Measurements from ENCODE around the gene PTPRD.
"Not testable (repeated sequence)": the region's sequence is repeated elsewhere in the genome, so short reads cannot be mapped to it uniquely, and the experiment has no call there.

The PTPRD gene

DNA sequence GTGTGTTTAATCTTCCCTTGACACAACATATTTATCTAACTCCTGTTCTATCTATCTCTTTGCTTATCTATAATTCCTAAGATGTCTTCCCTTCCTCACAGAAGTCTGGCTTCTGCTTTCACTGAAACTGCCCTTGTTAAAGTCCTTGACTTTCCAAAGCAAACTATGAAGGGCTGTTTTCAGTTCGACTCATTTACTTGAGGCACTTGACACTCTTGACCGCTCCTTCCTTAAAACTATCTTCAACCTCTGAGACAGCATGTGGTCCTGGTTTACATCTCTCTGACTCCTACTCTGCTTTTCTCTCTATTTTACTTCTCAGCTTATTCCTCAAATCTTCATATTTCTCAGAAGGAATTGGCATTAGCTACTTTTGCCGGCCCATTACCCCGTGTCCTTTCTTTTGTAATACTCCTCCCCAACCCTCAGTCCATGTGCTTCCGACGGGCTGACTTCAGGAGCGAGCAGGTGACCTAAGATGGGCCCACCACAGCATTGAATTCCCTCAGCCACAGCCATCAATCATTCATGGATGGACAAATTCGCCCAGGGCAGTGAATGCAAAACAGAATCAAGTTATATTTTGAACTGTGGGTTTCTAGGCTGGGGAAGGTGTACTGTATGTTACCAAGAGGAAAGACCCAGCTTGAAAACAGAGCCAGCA is 1089.2 kb downstream of the PTPRD start:
- no peak for DNase-seq (ENCODE audit: low read depth in 2 of 3, low spot score in 1 of 3)

DNA sequence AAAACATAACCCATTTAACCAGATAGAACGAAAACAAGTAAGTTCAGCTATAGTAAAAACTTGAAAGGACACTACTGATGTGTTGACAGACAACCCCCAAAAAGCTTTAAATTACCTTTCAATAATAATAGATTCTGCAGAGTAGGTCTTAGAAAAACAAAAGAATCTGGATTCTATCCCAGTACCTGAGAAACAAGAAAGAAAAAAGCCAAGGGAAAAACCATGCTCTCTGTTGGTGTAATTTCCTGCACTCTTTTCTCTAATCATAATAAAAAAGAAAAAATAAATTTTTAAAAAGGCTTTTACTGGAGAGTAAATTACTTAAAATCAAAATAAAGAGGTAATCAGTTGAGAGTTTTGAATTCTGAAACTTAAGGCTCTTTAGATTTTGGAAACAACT is 1090.4 kb downstream of the PTPRD start:
- no peak for DNase-seq (ENCODE audit: low read depth in 2 of 3, low spot score in 1 of 3)

- no peak for DNase-seq (ENCODE audit: low read depth in 2 of 3, low spot score in 1 of 3)
Observed at GRCh38 chr9:9521033-9521779, 1091.6 kb downstream of the PTPRD start.

GRCh38 chr9:9504869-9505268 is 1107.9 kb downstream of the PTPRD start:
- no peak for DNase-seq (ENCODE audit: low read depth in 2 of 3, low spot score in 1 of 3)

- no peak for DNase-seq (ENCODE audit: low read depth in 2 of 3, low spot score in 1 of 3)
Observed at GRCh38 chr9:9499546-9499945, 1113.3 kb downstream of the PTPRD start.

DNA sequence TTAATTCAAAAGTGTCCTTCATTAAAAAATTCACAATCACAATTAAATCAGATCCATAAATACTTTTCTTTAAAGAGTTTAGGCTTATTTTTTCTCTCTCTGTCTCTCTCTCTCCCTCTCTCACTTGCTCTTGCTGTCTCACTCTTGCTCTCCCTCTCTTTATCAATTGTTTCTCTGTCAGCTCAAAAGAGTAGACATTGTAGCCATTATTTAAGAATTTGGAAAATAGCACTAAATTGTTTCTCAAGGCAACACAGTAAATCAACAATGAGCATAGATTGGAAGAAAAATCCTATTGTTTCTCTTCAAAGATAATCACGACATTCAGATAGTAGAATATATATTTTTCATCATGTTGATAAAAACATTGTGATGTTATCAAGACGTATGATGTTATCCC is 1114.0 kb downstream of the PTPRD start:
- DNase-seq (ENCODE audit: low read depth in 2 of 3, low spot score in 1 of 3), result no peak

DNA sequence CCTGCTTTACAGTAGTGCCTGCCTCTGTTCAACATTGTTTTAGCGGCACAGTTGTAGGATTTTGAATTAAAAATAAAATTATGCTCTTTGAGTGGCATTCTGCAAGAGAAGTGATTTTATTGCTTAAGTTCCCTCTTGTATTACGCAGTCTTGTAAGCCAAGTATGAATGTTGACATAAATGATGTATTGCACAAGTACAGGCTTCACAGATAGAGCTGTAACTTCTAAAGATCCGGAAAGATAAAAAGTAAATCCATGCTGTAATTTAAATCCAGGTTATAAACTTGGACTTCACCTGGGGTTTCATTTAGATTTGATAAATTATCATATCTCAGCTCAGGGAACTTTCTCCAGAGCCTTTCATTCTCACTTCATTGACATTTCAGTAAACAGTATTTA is 1114.7 kb downstream of the PTPRD start:
- DNase-seq (ENCODE audit: low read depth in 2 of 3, low spot score in 1 of 3), result no peak

GRCh38 chr9:9494336-9494735 is 1118.5 kb downstream of the PTPRD start:
- no peak for DNase-seq (ENCODE audit: low read depth in 2 of 3, low spot score in 1 of 3)

- no peak for DNase-seq (ENCODE audit: low read depth in 2 of 3, low spot score in 1 of 3)
Observed at GRCh38 chr9:9492506-9492905, 1120.3 kb downstream of the PTPRD start.

DNA sequence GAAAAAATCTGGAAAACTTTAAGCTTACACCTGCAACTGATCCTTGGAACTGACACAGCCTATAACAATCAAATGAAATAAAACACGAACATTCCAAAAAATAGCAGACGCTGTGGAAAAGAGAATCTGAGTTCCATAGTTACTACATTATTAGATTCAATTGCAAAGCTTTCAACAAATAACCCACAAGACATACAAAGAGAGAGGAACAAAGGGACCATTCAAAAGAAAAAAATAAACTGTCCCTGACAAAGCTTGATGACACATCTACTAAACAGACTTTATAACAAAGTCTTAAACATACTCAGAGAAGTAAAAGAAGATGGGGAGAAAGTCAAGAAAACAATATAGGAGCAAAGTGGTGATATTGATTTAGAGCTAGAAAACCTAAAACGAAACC is 1123.6 kb downstream of the PTPRD start:
- DNase-seq (ENCODE audit: low read depth in 2 of 3, low spot score in 1 of 3), result no peak

DNA sequence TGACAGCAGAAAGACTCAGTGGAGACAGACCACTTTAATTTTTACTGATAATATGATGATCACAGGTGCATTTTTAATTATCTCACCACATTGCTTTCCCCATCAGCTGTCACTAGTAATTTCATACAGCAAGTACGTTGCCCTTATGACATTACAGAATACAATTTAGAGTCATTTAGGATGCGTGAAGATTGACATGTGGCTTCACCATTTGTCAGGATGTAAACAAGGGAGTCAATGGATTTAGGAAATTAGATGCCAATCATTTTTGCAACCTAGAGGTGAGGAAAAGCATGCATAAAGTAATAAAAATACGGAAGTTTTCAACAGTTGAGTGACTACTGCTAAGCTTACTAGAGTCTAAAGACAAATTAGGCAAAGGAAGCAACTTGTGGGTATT is 1129.6 kb downstream of the PTPRD start:
- DNase-seq (ENCODE audit: low read depth in 2 of 3, low spot score in 1 of 3), result no peak

DNA sequence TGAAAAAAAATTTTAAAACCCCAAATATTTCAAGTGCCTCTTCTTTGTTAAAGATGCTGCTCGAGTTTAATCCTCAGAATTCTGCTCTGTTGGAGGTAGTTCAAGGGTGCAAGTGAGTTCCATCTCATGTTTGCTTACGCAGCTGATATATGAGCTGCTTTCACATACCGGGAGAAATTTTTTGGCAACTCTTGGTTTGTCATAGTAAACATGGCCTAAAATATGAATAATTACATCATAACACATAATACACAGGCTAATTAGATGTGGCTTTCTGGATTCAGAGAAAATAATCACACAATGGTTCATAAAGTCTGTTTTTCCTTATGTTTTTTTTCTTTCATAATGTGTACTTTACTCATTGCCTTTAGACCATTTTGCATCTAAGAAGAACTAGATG is 1134.1 kb downstream of the PTPRD start:
- DNase-seq (ENCODE audit: low read depth in 2 of 3, low spot score in 1 of 3), result no peak

DNA sequence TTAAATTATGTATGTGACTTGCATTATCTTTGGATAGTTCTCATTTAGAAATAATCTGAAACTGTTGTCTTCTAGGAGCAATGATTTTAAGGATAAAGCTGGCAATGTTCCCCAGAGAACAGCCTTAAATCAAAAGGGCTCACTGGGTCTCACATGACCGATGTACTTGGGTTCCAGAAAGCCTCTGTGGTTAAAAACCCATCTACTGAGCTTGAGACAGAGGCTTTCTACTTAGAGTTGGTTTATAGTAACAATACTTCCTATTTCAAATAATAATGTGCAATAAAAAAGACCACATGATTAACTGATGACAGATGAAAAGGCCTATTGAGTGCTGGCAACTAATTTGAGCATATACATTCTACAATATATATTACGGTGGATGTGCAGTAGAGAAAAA is 1143.5 kb downstream of the PTPRD start:
- no peak for DNase-seq (ENCODE audit: low read depth in 2 of 3, low spot score in 1 of 3)

- not testable (repeated sequence) for DNase-seq (ENCODE audit: low read depth in 2 of 3, low spot score in 1 of 3)
Observed at GRCh38 chr9:9441874-9442273, 1170.9 kb downstream of the PTPRD start.

GRCh38 chr9:9437641-9438040 is 1175.2 kb downstream of the PTPRD start:
- DNase-seq (ENCODE audit: low read depth in 2 of 3, low spot score in 1 of 3), result no peak

- not testable (repeated sequence) for DNase-seq (ENCODE audit: low read depth in 2 of 3, low spot score in 1 of 3)
Observed at GRCh38 chr9:9426454-9426853, 1186.3 kb downstream of the PTPRD start.

DNA sequence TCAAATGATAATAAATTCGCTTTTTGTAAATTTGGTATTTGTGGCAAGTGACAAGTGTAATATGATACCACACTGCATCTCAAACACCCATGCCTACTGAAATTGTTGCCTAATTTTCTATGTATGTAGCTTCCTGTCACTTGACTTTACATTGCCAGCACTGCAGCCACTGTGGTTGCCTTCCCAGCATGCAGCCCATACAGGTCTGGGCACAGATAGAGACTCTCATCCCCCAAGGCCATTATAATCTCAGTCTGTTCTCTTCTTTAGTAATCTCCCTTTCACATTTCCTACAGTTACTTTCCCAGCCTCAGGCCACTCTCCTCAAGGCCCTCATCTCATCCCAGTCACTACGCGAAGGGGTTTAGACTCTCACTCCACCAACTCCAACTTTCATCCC is 1200.6 kb downstream of the PTPRD start:
- DNase-seq (ENCODE audit: low read depth in 2 of 3, low spot score in 1 of 3), result no peak

DNA sequence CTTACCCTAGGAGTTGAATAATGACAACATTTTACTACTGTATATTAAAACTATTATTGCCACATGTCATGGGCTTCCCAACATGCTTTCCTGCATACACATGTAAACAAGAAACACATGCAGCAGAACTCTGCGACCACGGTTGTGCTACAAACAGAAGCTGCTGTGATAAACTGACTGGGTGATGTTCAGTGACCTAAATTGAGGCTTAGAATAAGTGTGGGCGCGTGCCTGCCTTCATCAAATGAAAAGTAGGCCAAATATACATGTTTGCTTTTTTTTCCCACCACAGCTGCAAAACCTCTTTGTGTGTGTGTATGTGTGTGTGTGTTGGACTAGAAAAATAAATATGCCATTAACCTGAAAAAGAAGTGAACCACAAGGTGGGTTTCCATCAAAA is 1202.1 kb downstream of the PTPRD start:
- DNase-seq (ENCODE audit: low read depth in 2 of 3, low spot score in 1 of 3), result no peak

DNA sequence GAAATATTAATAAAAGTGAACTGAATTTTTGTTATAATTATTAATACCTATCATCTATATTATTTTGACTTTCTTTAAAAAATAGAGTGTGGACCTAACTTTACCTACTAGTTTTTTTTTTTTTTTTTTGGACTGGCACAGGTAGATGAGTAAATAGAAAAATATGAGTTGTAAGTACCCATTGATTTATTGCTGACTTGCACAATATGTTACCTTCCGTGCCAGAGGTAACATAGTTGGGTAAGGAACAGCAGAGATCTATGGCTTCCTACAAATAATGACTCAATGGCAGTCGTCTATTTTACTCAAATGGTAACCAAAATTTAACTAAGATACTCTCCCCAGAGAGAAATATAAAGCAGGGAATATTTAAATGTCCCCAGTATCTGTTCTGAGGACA is 1212.8 kb downstream of the PTPRD start:
- DNase-seq (ENCODE audit: low read depth in 2 of 3, low spot score in 1 of 3), result no peak

DNA sequence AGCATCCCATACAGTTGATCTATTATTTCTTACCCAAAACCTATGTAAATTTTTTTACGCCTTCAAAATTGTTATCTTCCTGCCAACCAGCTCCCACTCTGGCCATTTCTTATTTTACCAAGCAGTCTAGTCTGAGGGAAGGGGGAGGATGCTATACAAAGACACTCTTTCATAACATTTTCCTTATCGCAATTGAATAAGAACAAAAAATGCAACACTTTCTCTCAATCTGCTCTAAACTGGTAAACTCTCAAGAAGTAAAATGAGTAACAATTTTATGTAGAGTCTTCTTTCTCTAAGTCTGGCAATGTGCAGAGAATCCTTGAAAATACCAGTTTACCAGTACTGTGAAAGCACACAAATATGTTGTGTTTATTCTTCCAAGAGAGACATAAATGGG is 1216.3 kb downstream of the PTPRD start:
- no peak for DNase-seq (ENCODE audit: low read depth in 2 of 3, low spot score in 1 of 3)

- no peak for DNase-seq (ENCODE audit: low read depth in 2 of 3, low spot score in 1 of 3)
Observed at GRCh38 chr9:9395539-9395938, 1217.3 kb downstream of the PTPRD start.

DNA sequence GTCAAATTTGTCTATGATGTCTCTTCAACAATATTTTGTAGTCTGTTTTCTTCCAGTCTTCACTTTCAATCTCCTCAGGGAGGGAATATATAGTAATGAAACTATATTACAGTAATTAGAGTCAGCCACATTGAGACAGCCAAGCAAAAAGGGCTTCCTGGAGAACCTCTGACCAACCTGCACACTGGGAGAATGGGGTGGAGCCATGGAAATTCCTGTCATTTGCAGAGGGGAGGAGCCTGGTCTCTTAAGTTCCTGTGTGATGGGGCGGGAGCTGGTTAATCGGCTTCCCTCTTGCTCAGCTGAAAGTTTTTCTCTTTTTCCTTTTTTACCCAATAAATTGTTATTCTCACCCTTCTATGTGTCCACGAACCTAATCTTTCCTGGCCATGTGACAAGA is 1220.0 kb downstream of the PTPRD start:
- DNase-seq (ENCODE audit: low read depth in 2 of 3, low spot score in 1 of 3), result no peak

- no peak for DNase-seq (ENCODE audit: low read depth in 2 of 3, low spot score in 1 of 3)
Observed at GRCh38 chr9:9389904-9390303, 1222.9 kb downstream of the PTPRD start.
